HG03439 (cell line): ENCODE measurements around the gene AGK.
"Not testable (repeated sequence)": the region's sequence is repeated elsewhere in the genome, so short reads cannot be mapped to it uniquely, and the experiment has no call there.

Experiments
- ATAC-seq: cut with Tn5 transposase; IDR thresholded peaks from one replicate; pipeline ENCODE4 v1.9.1; 2021; ENCODE audit warnings: mild to moderate bottlenecking, moderate library complexity; ENCODE audit not compliant: unreplicated experiment

Gene AGK

DNA sequence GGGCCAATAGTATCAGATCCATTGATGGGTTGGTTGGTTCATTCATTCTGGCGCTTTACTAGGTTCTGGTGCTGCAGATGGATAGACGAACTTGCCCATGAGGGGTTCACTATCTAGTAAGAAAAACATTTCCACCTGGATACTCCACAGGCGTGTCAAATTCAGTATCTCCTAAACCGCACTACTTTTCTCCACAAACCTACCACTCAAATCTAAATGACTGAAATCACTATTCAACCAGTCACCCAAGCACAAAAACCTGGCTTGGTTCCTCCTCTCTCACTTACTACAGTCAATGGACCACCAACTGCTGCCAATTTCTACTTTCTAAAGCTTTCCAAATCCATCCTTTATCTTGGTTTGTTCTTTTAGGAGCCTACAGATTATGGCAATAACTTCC lies 572 bp downstream of the AGK start:
- ATAC-seq: no peak

DNA sequence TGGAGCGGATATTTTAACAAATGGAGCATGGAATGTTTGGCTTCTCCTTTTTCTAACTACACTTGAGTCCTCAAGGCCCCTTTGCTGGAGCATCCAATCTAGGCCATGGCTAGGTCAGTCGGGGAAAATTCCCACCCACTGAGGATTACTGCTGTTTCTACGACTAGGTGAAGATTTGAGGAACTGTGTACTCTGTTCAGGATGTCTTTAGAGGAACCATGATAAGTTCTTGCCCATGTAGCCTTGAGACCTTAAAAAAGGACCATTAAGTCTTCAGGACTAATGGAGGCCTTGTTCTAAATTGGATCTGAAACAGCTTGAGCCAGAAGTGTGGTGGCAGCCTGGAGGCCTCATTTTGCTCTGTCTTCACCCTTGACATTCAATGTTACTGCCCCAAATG lies 6.2 kb downstream of the AGK start:
- no peak for ATAC-seq

DNA sequence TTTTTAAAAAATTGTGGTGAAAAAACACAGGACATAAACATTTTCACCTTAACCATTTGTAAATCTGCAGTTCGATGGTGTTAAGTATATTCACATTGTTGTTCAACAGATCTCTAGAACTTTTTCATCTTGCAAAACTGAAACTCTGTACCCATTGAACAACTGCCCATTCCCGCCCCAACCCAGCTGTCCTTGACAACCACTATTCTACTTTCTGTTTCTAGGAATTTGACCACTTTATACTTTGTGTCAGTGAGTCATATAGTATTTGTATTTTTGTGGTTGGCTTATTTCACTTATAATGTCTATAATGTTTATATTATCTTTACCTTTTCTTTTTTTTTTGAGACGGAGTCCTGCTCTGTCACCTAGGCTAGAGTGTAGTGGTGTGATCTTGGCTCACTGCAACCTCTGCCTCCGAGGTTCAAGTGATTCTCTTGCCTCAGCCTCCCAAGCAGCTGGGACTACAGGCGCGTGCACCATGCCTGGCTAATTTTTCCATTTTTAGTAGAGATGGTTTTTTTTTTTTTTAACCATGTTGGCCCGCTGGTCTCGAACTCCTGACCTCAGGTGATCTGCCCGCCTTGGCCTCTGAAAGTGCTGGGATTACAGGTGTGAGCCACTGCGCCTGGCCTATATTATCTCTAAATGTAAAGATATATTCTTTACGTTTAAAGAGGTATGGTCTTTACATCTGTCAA lies 6.8 kb downstream of the AGK start:
- ATAC-seq: peak; percentile 42

DNA sequence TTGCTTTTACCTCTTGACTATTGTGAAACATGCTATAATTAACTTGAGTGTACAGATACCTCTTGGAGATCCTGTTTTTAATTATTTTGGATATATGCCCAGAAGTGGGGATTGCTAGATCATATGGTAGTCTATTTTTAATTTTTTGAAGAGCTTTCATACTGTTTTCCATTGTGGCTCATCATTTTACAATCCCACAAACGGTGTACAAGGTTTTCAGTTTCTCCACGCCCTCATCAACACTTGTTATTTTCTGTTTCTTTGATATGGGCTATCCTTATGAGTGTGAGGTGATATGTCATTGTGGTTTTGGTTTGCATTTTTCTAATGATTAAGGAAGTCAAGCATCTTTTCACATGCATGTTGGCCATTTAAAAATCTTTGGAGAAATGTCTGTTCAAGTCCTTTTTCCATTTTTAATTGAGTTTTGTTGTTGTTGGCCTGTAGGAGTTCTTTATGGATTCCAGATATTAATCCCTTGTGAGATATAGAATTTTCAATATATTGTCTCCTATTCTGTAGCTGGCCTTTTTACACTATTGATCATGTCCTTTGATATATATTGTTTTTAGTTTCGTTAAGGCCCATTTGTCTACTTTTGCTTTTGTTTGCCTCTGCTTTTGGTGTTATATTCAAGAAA lies 7.5 kb downstream of the AGK start:
- ATAC-seq: peak; percentile 70

DNA sequence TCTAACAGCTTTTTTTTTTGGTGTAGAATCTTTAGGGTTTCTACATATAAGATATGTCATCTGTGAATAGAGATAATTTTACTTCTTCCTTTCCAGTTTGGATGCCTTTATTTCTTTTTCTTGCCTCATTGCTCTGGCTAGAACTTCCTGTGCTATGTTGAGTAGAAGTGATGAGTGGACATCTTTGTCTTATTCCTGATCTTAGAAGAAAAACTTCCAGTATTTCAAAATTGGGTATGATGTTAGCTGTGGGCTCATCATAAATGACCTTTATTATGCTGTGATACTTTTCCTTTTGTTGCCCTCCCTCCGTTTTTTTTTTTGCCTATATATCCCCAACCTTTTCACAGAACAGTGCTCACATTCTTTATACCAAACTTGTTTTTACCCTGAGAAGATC lies 8.8 kb downstream of the AGK start:
- ATAC-seq: no peak

DNA sequence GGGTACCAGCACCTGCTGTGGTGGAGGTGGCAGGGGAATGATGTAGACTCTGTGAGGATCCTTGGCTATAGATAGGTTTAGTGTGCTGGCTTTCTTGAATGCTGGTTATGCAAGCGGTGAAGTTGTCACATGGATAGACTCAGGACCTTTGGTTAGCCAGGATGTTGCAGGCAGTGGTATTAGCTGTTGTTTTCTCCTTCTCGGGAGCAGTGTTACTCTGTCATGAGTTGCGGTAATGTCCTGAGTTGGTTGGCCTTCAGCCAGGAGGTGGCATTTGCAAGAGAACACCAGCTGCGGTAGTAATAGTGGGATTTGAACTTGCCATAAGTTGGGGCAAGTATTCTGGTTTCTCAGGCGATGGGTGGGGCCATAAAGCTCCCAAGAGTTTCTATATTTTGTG lies 10.8 kb downstream of the AGK start:
- ATAC-seq: no peak

DNA sequence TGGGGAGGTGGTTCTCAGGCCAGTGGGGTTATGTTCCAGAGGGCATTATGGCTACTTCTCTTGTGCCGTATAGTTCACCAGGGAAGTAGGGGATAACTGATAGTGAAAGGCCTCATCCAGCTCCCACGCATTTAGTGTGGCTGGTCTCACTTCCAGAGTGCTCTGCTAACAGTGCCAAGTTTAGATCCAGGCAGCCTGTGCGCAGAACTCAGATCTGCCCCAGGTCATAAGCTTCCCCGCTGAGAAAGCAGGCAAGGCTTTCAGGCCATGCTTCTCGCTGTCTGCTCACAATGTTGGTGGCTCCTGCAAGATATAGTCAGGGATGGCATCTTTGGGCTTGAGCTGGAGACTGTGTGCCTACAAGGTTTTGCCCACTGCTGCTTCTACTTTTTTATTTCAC lies 11.3 kb downstream of the AGK start:
- no peak for ATAC-seq

DNA sequence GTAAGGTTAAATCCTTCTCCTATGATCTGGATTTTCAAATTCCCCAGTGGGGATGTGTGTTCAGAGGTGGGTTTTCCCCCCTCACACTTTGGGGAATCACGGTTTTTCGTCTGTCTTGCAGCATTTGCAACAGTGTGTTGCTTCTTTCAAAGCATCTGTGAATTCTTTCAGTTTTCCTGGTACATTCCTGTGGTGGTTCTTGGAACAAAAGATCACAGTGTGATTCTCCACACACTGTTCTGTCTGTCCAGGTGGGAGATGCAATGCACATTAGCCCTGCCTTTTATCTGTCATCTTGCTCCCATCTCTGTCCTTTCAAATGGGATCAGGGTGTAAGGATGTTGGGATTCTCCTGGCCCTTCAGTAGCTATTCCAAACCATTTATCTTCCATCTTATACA lies 11.8 kb downstream of the AGK start:
- ATAC-seq: no peak

DNA sequence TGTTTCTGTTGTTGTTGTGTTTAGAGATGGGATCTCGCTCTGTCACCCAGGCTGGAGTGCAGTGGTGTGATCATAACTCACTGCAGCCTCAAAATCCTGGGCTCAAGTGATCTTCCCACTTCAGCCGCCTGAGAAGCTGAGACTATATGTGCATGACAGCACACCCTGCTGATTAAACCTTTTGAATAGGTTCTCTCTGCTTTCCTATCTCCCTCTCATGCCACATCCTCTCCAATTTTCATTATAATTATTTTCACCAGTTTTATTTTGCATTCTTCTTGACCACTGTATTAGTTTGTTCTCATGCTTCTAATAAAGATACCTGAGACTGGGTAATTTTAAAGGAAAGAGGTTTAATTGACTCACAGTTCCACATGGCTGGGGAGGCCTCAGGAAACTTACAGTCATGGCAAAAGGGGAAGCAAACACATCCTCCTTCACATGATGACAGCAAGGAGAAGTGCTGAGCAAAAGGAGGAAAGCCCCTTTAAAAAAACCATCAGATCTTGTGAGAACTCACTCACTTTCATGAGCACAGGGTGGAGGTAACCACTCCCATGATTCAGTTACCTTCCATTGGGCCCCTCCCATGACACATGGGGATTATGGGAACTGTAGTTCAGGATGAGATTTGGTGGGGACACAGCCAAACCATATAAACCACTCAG lies 12.9 kb downstream of the AGK start:
- ATAC-seq: no peak

DNA sequence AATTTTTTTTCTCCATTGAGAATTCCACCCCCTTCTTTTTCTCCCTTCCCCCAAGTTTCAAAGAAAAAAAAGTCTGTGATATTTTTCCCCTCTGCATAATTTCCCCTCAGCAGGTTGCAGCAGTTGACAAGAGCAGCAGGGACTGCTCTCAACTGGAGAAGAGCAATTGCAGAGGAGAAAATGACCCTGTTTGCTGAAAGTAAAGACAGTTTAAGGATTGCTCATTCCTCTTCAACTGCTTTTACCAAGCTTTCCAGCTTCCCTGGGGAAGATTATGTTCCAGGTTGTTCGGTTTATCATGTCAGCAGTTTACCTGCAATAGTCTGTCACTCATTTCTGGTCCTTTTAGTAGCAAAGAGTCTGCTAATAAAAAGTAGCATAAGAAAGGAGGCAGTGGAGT lies 16.2 kb downstream of the AGK start:
- ATAC-seq: no peak

DNA sequence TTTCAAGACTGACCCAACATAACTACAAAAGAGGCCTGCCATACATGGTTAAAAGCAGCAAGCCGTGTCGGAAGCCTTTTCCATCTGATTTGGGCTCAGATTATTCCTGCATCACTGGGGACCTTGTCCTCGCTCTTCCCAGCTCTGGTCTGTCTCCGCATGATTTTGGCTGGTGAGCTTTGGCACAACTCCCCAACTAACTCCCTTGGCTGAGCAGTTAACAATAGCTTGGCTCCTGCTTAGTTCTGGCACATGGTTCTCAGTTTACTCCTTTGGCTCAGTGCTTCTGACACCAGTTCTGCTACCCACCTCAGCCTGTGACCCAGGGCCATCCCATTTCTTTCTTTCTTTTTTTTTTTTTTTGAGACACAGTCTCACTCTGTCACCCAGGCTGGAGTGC lies 17.0 kb downstream of the AGK start:
- ATAC-seq: no peak

DNA sequence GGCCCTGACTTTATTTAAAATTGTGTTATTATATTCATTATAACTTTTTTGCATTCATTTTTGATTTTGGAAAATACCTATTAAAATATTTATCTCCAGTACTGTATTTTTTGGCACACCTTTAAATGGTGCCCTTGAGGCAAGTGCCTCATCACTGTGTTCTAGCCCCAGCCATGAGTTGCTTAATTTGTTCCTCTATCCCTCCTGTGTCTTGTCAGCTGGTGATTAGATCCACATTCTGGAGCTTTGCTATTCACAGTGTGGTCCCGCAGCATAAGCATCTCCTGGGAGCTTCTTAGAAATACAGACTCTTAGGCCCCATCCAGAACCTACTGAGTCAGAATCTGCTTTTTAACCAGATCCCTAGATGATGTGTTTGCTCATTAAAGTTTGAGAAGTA lies 19.8 kb downstream of the AGK start:
- no peak for ATAC-seq

DNA sequence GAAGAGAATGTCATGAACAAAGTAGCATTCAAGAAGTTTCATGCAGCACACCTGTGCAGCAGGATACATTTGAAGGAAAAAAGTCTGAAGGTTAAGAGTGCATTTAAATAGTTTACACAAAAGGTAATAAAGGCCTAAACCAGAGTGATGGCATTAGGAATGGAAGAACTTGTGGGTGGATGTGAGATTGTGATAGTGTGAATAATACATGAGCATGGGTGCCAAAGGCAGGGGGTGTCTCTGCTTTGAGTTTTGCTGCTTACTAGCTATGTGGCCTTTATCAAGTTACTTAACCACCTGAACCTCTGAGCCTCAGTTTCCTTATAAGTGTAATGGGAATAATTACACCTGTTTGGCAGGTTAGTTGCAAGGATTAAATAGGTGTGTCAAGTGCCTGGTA lies 21.0 kb downstream of the AGK start:
- no peak for ATAC-seq

DNA sequence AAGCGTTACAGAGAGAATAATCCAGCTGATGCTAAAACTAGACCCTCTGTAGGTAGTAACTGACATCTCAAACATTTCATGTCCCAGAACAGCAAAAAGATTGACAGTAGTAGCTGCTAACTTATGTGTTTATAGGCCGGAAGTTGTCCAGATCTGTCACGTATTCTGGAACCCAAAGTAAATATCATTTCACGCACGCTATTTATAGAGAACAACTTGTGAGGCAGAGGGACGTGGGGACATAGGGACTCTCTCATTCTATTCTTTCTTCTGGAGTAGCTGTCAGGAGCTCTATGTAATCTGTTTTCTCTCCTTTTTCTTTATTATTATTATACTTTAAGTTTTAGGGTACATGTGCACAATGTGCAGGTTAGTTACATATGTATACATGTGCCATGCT lies 22.3 kb downstream of the AGK start:
- ATAC-seq: no peak

DNA sequence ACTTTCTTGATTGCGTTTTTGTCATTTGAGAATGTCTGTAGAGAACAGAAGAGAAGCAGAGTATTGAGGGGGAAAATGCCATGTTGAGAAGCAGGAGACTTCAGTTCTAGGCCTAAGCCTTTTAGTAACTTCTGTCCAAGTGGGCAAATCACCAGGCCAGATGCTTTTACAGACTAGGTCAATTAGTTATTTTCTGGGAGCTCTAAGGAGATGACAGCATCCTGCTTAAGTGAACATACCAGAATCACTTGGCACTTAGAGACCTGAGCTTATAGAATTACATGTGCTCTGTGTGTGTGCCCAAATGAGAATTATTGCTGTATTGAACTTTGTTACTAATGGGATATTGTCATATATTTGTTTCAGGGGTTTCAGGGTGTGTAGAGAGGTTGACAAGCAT lies 24.0 kb downstream of the AGK start:
- ATAC-seq: no peak

DNA sequence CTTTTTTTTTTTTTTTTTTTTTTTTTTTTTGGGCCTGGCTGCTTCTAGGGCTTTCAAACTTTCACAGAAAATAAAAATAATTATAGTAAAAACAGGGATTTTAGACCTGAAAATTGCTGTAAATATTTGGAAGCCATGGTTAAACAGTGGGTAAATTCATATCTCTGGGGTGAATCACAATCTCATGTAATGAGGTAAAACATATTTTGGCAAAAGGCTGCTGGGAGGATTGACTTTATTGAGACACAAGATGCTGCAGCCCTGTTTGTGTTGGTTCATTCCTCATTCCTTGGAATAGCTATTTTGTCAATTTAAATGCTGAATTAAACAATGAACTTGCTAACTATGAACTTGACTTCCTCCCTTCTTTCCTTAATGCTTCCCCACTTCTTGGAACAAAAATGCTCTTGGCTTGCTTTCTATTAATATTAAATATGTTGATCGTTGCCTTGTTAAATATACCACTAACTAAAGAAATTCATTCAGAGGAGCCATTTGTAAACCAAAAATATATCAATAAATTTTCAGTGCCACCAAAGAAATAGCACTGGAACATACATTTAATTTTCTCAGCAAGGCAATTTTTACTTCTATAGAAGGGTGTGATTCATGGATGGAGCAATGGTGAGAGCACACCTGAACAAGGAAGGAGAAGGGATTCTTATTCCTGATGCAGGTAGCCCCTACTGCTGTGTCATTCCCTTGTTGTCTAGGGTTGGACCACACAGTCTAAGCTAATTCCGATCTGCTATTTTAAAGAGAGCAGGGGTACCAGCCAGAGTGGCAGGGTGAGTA lies 24.6 kb downstream of the AGK start:
- no peak for ATAC-seq

DNA sequence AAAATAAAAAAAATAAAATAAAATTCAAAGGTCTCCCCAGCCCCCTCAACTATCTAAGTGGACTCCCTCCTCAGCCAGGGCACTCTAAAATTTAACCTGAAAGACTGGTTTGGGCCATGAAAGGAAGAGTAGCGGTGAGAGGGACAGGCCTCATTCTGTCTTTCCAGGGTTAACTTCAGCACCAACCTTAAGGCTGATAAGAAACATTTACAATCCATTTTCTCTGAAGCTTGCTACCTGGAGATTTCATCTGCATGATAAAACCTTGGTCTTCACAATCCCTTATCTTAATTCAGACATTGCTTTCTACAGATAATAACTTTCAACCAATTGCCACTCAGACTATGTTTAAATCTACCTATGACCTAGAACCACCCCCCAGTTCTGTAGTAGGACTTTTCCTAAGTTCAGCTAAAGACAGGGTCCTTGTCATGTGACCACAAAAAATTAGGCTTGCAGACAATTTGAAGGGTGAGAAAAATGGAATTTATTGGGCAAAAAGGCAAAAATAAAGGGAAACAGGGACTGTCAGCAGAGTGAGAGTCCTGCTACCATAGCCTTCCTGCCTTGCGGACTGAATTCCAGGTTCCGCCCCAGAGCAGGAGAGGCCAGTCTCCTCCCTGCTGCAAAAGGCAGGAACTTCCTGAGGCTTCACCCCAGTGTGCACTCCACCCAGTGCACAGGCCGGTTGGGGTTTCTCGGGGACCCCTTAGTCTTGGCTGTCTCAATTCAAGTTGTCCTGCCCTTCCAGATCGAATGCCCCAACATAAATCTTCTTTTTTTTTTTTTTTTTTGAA lies 26.0 kb downstream of the AGK start:
- no peak for ATAC-seq

DNA sequence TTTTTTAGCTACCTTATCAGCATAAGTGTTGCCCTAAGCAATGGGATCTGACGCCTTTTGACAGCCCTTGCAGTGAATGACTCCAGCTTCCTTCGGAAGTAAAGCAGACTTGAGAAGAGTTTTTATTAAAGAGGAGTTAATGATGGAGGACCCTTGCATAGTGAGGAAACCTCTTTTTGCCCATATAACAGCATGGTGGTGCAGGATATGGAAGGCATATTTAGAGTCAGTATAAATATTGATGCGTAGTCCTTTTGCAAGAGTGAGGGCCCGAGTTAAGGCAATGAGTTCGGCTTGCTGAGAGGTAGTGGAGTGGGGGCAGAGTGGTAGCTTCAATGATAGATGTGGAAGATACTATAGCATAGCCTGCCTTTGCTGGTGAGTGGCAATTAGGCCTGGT lies 28.7 kb downstream of the AGK start:
- not testable (repeated sequence) for ATAC-seq

DNA sequence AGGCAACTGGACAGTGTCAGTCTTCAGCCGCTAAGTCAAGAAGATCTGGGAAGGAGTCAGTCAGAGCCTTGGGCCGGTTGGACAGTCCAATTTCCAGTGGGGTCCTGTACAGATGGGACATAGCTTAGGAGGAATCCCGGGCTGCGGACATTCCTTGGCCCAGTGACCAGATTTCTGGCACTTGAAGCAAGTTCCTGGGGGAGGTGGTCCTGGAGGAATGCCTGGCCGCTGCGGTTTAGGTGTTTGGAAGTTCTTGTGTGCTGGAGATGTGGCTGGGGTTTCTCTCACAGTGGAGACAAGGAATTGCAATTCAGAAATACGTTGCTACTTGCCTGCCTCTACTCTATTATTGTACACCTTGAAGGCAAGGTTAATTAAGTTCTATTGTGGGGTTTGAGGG lies 30.9 kb downstream of the AGK start:
- not testable (repeated sequence) for ATAC-seq

DNA sequence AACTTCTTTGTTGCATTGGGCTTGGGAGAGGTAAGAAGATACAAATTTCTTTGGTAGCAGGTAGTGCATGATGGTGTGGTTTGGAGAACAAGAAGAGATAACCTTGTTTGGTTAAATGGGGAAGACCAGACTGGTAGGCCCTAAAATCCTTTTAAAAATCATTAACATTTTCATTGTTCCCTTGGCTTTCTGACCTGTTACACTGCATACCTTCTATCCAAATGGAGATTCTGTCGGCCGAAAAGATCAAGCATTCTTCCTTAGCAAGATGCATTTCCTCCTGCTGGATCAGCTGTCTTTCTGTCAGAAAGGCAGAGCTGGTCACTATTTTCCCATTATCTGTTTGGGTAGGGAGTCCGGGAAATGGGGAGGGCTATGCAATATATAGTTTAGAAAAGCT lies 33.7 kb downstream of the AGK start:
- no peak for ATAC-seq
